Glutamatergic neuron (in vitro differentiated cells): ENCODE measurements around the gene TMEM61. TPM values are rescaled to one million over a fixed set of nuclear protein-coding genes. Genes with fewer than 3 reads are reported as not detected.

Experiments
- DNase-seq: peaks from one replicate; pipeline ENCODE4 v3.0.0; 2022
- H3K27ac Mint-ChIP-seq: one replicate; pipeline ENCODE4 v1.8.0; 2020; ENCODE audit warnings: mild to moderate bottlenecking, mixed read lengths, inconsistent platforms; ENCODE audit not compliant: unreplicated experiment
- H3K27me3 Mint-ChIP-seq: one replicate; pipeline ENCODE4 v1.8.0; 2020; ENCODE audit warnings: mild to moderate bottlenecking, moderate library complexity, mixed read lengths, inconsistent platforms; ENCODE audit not compliant: unreplicated experiment
- H3K36me3 Mint-ChIP-seq: one replicate; pipeline ENCODE4 v1.8.0; 2020; ENCODE audit warnings: mild to moderate bottlenecking, mixed read lengths, inconsistent platforms; ENCODE audit not compliant: unreplicated experiment
- H3K4me1 Mint-ChIP-seq: one replicate; pipeline ENCODE4 v1.8.0; 2020; ENCODE audit warnings: mild to moderate bottlenecking, low read depth, mixed read lengths, inconsistent platforms; ENCODE audit not compliant: unreplicated experiment
- H3K4me3 Mint-ChIP-seq: one replicate; pipeline ENCODE4 v1.8.0; 2020; ENCODE audit warnings: mild to moderate bottlenecking, mixed read lengths, inconsistent platforms; ENCODE audit not compliant: unreplicated experiment
- H3K9me3 Mint-ChIP-seq: one replicate; pipeline ENCODE4 v1.8.0; 2020; ENCODE audit warnings: mild to moderate bottlenecking, moderate library complexity, mixed read lengths, inconsistent platforms; ENCODE audit not compliant: unreplicated experiment
- CTCF ChIP-seq: fragments of 200-600 bp; sonication (generic); IDR thresholded peaks from one replicate; pipeline ENCODE4 v1.5.0; 2021; ENCODE audit not compliant: partially characterized antibody, unreplicated experiment
- total RNA-seq: library from RNA; stranded (reverse); fragmentation: NEBNext Ultra II Directional; extraction: Animal tissue kit (Norgen Biotek cat#: 25700); gene quantifications from one replicate; pipeline ENCODE4 v1.2.1, GENCODE V29; 2021; ENCODE audit not compliant: unreplicated experiment

TMEM61 gene
- total RNA-seq, 1 donor from 2014 or later: not detected

- no peaks in the 10 kb centered on the region for H3K36me3 Mint-ChIP-seq
- H3K9me3 Mint-ChIP-seq: peaks cover 2% of the 10 kb centered on the region
- peaks cover 17% of the 10 kb centered on the region for H3K27me3 Mint-ChIP-seq
- no peak overlapping the region for H3K27ac Mint-ChIP-seq
- H3K4me1 Mint-ChIP-seq: no peaks in the 10 kb centered on the region
- no peak for DNase-seq
- no peak overlapping the region for H3K4me3 Mint-ChIP-seq
- TF ChIP-seq CTCF: no peak
These were observed 20.0 kb downstream of the TMEM61 start for GRCh38 chr1:55000110-55001085.

GRCh38 chr1:55001311-55001710 is 20.9 kb downstream of the TMEM61 start:
- Mint-ChIP-seq H3K36me3 (no peaks in the 10 kb centered on the region), H3K4me3 (no peak overlapping the region), H3K27me3 (peaks cover 13% of the 10 kb centered on the region), H3K9me3 (peaks cover 2% of the 10 kb centered on the region), H3K4me1 (no peaks in the 10 kb centered on the region), H3K27ac (no peak overlapping the region)
- DNase-seq: no peak
- no peak for TF ChIP-seq CTCF

- Mint-ChIP-seq H3K27ac (no peak overlapping the region), H3K4me3 (no peak overlapping the region), H3K36me3 (no peaks in the 10 kb centered on the region), H3K4me1 (no peaks in the 10 kb centered on the region), H3K9me3 (no peaks in the 10 kb centered on the region), H3K27me3 (peaks cover 5% of the 10 kb centered on the region)
- DNase-seq: no peak
- no peak for TF ChIP-seq CTCF
These were observed 22.3 kb downstream of the TMEM61 start for GRCh38 chr1:55002686-55003085.

- H3K27me3 Mint-ChIP-seq: no peaks in the 10 kb centered on the region
- no peak for DNase-seq
- TF ChIP-seq CTCF: no peak
- no peak overlapping the region for H3K27ac Mint-ChIP-seq
- no peaks in the 10 kb centered on the region for H3K9me3 Mint-ChIP-seq
- H3K4me3 Mint-ChIP-seq: no peak overlapping the region
- no peaks in the 10 kb centered on the region for H3K36me3 Mint-ChIP-seq
- no peaks in the 10 kb centered on the region for H3K4me1 Mint-ChIP-seq
These were observed 25.1 kb downstream of the TMEM61 start for GRCh38 chr1:55005351-55006140.
